IMR-90 (cell line): ENCODE results near the gene ITSN1. TPM values are rescaled to one million over a fixed set of nuclear protein-coding genes. Genes with fewer than 3 reads are reported as not detected.

Source experiments
- ATAC-seq: fragments of 200-7000 bp; cut with Tn5 transposase; 2 replicates; pipeline ENCODE4 v1.9.1; 2020; ENCODE audit warnings: low read depth, mild to moderate bottlenecking, moderate library complexity
- BruUV-seq: library from RNA; stranded (reverse); fragments of 400-500 nt; replicated peaks from 2 replicates; lab custom pipeline; 2021; lab: Mats Ljungman, UMichigan
- CTCF ChIA-PET: fragments of 300-600 bp; formaldehyde crosslinking; extraction: SDS; loops from one replicate; lab custom pipeline; 2021; ENCODE audit warnings: antibody characterized with exemption; lab: Yijun Ruan, JAX
- POLR2A ChIA-PET: fragments of 300-600 bp; sonication (Branson Sonifier 250); formaldehyde crosslinking; loops from one replicate; lab custom pipeline; 2022; ENCODE audit warnings: antibody characterized with exemption; ENCODE audit not compliant: unreplicated experiment; lab: Charles Lee
- DNase-seq: peaks from one replicate; pipeline ENCODE4 v3.0.0; 2013
- H2AFZ ChIP-seq: replicated peaks from 2 replicates; pipeline ENCODE3; 2013; ENCODE audit warnings: low read length, mild to moderate bottlenecking; ENCODE audit not compliant: poor library complexity
- H2AK5ac ChIP-seq: 2 replicates; pipeline ENCODE4 v1.6.1; 2013; ENCODE audit warnings: low read depth, low read length, inconsistent platforms
- H2AK9ac ChIP-seq: replicated peaks from 2 replicates; pipeline ENCODE3; 2013; ENCODE audit warnings: mild to moderate bottlenecking, low read depth, low read length, moderate library complexity; ENCODE audit not compliant: poor library complexity
- H2BK120ac ChIP-seq: 2 replicates; pipeline ENCODE4 v1.6.1; 2013; ENCODE audit warnings: low read depth, low read length, inconsistent platforms
- H2BK15ac ChIP-seq: 3 replicates; pipeline ENCODE4 v1.6.1; 2013; ENCODE audit warnings: low read depth, low read length, inconsistent platforms
- H2BK20ac ChIP-seq: 2 replicates; pipeline ENCODE4 v1.6.1; 2013; ENCODE audit warnings: low read depth, mild to moderate bottlenecking, inconsistent platforms, low read length, moderate library complexity
- H2BK5ac ChIP-seq: 2 replicates; pipeline ENCODE4 v1.6.1; 2013; ENCODE audit warnings: mild to moderate bottlenecking, low read depth, low read length, inconsistent platforms; ENCODE audit not compliant: poor library complexity, severe bottlenecking
- H3K14ac ChIP-seq: replicated peaks from 2 replicates; pipeline ENCODE4 v1.6.1; 2013; ENCODE audit warnings: low read depth, low read length, inconsistent platforms
- H3K18ac ChIP-seq: 2 replicates; pipeline ENCODE4 v1.6.1; 2013; ENCODE audit warnings: low read depth, low read length, control low read depth
- H3K23ac ChIP-seq: 2 replicates; pipeline ENCODE4 v1.6.1; 2013; ENCODE audit warnings: low read depth, low read length, inconsistent platforms
- H3K27ac ChIP-seq: 2 replicates; pipeline ENCODE4 v1.5.1; 2013; ENCODE audit warnings: mild to moderate bottlenecking, control low read depth, low read length; ENCODE audit not compliant: insufficient read depth
- H3K27me3 ChIP-seq: 2 replicates; pipeline ENCODE4 v1.6.1; 2013; ENCODE audit warnings: low read length; ENCODE audit not compliant: control insufficient read depth, insufficient read depth
- H3K36me3 ChIP-seq: 2 replicates; pipeline ENCODE4 v1.6.1; 2013; ENCODE audit warnings: low read length, mixed read lengths; ENCODE audit not compliant: control insufficient read depth, insufficient read depth
- H3K4ac ChIP-seq: 2 replicates; pipeline ENCODE4 v1.6.1; 2013; ENCODE audit warnings: low read depth, low read length, inconsistent platforms
- H3K4me1 ChIP-seq: 2 replicates; pipeline ENCODE4 v1.6.1; 2013; ENCODE audit warnings: low read length, mixed read lengths; ENCODE audit not compliant: control insufficient read depth, insufficient read depth
- H3K4me2 ChIP-seq: 2 replicates; pipeline ENCODE4 v1.6.1; 2013; ENCODE audit warnings: low read depth, mild to moderate bottlenecking, control low read depth, low read length, moderate library complexity
- H3K4me3 ChIP-seq: 2 replicates; pipeline ENCODE4 v1.5.1; 2013; ENCODE audit warnings: low read depth, mild to moderate bottlenecking, control low read depth, low read length, moderate library complexity; ENCODE audit not compliant: insufficient read depth
- H3K56ac ChIP-seq: 2 replicates; pipeline ENCODE4 v1.6.1; 2013; ENCODE audit warnings: low read length, inconsistent platforms; ENCODE audit not compliant: insufficient read depth; ENCODE audit errors: extremely low read depth
- H3K79me1 ChIP-seq, 2 experiments: 2 replicates each; pipeline ENCODE4 v1.6.1; 2013; ENCODE audit warnings: low read length in 2 of 2, inconsistent platforms in 1 of 2, low read depth in 1 of 2
- H3K9ac ChIP-seq: 2 replicates; pipeline ENCODE4 v1.6.1; 2013; ENCODE audit warnings: low read depth, low read length, control low read depth
- H3K9me1 ChIP-seq: 2 replicates; pipeline ENCODE4 v1.6.1; 2013; ENCODE audit warnings: low read length, inconsistent platforms; ENCODE audit not compliant: insufficient read depth
- H3K9me3 ChIP-seq: 2 replicates; pipeline ENCODE4 v1.6.1; 2013; ENCODE audit warnings: low read length; ENCODE audit not compliant: control insufficient read depth, insufficient read depth
- H4K20me1 ChIP-seq: 2 replicates; pipeline ENCODE4 v1.6.1; 2013; ENCODE audit warnings: low read length, inconsistent platforms; ENCODE audit not compliant: insufficient read depth
- H4K5ac ChIP-seq: 2 replicates; pipeline ENCODE4 v1.6.1; 2013; ENCODE audit warnings: mild to moderate bottlenecking, low read depth, low read length, control low read depth
- H4K8ac ChIP-seq, 2 experiments: 2 replicates each; pipeline ENCODE4 v1.6.1; 2013; ENCODE audit warnings: low read depth in 2 of 2, low read length in 2 of 2, control low read depth in 1 of 2, inconsistent platforms in 1 of 2
- H4K91ac ChIP-seq: 2 replicates; pipeline ENCODE4 v1.6.1; 2013; ENCODE audit warnings: low read depth, low read length, inconsistent platforms; ENCODE audit not compliant: insufficient read depth
- CTCF ChIP-seq: conservative IDR thresholded peaks from 2 replicates; pipeline ENCODE4 v1.5.1; 2012; ENCODE audit warnings: mild to moderate bottlenecking, low read depth, low read length, improper control_type of control experiment
- ELK1 ChIP-seq: fragments of 150-350 bp; IDR thresholded peaks from 2 replicates; pipeline ENCODE4 v1.6.1; 2016; ENCODE audit warnings: low read depth, mild to moderate bottlenecking, low read length, moderate library complexity, borderline replicate concordance
- MAFK ChIP-seq: IDR thresholded peaks from 2 replicates; pipeline ENCODE4 v1.6.1; 2012; ENCODE audit warnings: low read depth, low read length, improper control_type of control experiment
- MAZ ChIP-seq: IDR thresholded peaks from 2 replicates; pipeline ENCODE4 v1.6.1; 2012; ENCODE audit warnings: low read depth, mild to moderate bottlenecking, low read length, improper control_type of control experiment, moderate library complexity, borderline replicate concordance
- WGBS, 2 experiments: methylation state at CpG; one replicate each; pipeline versions ENCODE4 v1.1.5 to v1.1.7; 2013; ENCODE audit warnings: missing lambda C conversion rate in 2 of 2; ENCODE audit not compliant: insufficient read length in 1 of 2; ENCODE audit errors: extremely low coverage in 2 of 2; 5-methylcytosine and 5-hydroxymethylcytosine counted together
- dilution Hi-C: fragments of 300-500 bp; cut with HindIII; formaldehyde crosslinking; loops from one replicate; pipeline ENCODE4 v1.14.3; 2018; ENCODE audit warnings: low sequenced_read_pairs; ENCODE audit not compliant: unreplicated experiment
- in situ Hi-C: fragments of 300-500 bp; cut with MboI; formaldehyde crosslinking; loops from 3 replicates; pipeline ENCODE4 v1.14.3; 2019; ENCODE audit warnings: low sequenced_read_pairs, inconsistent platforms, mixed read lengths
- intact Hi-C: fragments of 100-400 bp; cut with micrococcal nuclease; formaldehyde crosslinking; loops from 2 replicates; pipeline ENCODE4 v1.10.0; 2022
- polyA plus RNA-seq, 3 experiments: library from polyadenylated mRNA; depleted of rRNA; stranded (reverse); fragments of >200 nt; gene quantifications; 2 replicates each; pipeline ENCODE4 v1.2.3, GENCODE V29; 2012; ENCODE audit warnings: low replicate concordance in 1 of 3
- total RNA-seq: library from RNA; depleted of rRNA; stranded (reverse); fragments of >200 nt; gene quantifications from 2 replicates; pipeline ENCODE4 v1.2.3, GENCODE V29; 2012

Gene ITSN1
- total and polyA plus RNA-seq, 2 of the 4 experiments (the other 2 are of a cell fraction) = 45.4 to 62.0 TPM

- POLR2A ChIA-PET = interaction anchor here (0.5 kb wide), 1 partner anchor 160 kb away, joined by 3 read pairs; no protein-coding TSS in a partner anchor
- Histone ChIP-seq H3K56ac (peak overlapping the region; percentile 77; the same call in 1 of the 2 replicates), H3K9ac (peak overlapping the region; percentile 99), H4K8ac (peak overlapping the region in 1 of 2 experiments; percentile 72; a peak in 2 of 4 replicates), H3K79me1 (peaks cover 15 to 67% of the 10 kb centered on the region in 2 experiments), H3K9me3 (no peaks in the 10 kb centered on the region), H3K27ac (peak overlapping the region; percentile 96), H3K14ac (peak overlapping the region; percentile 96), H4K20me1 (peaks cover 4% of the 10 kb centered on the region; the same call in 1 of the 2 replicates), H2BK20ac (peak overlapping the region; percentile 20; the same call in 1 of the 2 replicates), H4K5ac (peak overlapping the region; percentile 81), H2BK120ac (peak overlapping the region; percentile 5; the same call in 1 of the 2 replicates), H2BK15ac (0 out of 3 replicates have a peak overlapping the region, but pooled peaks have one; percentile 4), H4K91ac (peak overlapping the region; percentile 50; the same call in 1 of the 2 replicates), H3K4me3 (peak overlapping the region; percentile 96), H3K4ac (peak overlapping the region; percentile 84), H2BK5ac (peak overlapping the region; percentile 67), H3K23ac (peak overlapping the region; percentile 89), H2AFZ (peak overlapping the region; percentile 94), H3K9me1 (peaks cover 3% of the 10 kb centered on the region), H3K18ac (peak overlapping the region; percentile 78), H3K27me3 (no peaks in the 10 kb centered on the region), H3K4me2 (peak overlapping the region; percentile 87), H3K36me3 (no peaks in the 10 kb centered on the region), H2AK5ac (0 out of 2 replicates have a peak overlapping the region, but pooled peaks have one; percentile 38), H2AK9ac (peak overlapping the region; percentile 90), H3K4me1 (peaks cover 7% of the 10 kb centered on the region; the same call in 1 of the 2 replicates)
- intact Hi-C loops (loop anchor here (1.0 to 5.0 kb wide), 2 partner anchors 118 to 184 kb away; no protein-coding TSS in a partner anchor), in situ Hi-C loops (loop anchor here (10.0 kb wide), 1 partner anchor 242 kb away; no protein-coding TSS in a partner anchor), dilution Hi-C loops (no loop called here)
- peak; percentile 36 for DNase-seq
- peak; percentile 1 for ATAC-seq
- BruUV-seq = no TSS peak
- CTCF ChIA-PET = interaction anchor here (1.0 kb wide), 1 partner anchor 252 kb away, joined by 4 read pairs; no protein-coding TSS in a partner anchor
- TF ChIP-seq ELK1 (no peak), CTCF (no peak), MAZ (0 out of 2 replicates have a peak, but pooled peaks have one; percentile 7), MAFK (no peak)
- 0% methylated on average over 20 of the region's 78 CpGs; no CpG with 5 or more reads in 1 of the 2 experiments for WGBS, 2 experiments
Measured at GRCh38 chr21:33642896-33643657, 776 bp downstream of the ITSN1 start.
